SK-N-SH (cell line): Measurements from ENCODE around the gene PXDN. TPM values are rescaled to one million over a fixed set of nuclear protein-coding genes. Genes with fewer than 3 reads are reported as not detected.

Source experiments
- CTCF ChIA-PET: fragments of 300-600, 350-600 bp; formaldehyde crosslinking; extraction: SDS; loops from one replicate; lab custom pipeline; 2021; lab: Yijun Ruan, JAX
- POLR2A ChIA-PET: fragments of 350-600 bp; sonication (Branson Sonifier 250); formaldehyde crosslinking; extraction: SDS; loops from one replicate; lab custom pipeline; 2020; ENCODE audit warnings: antibody characterized with exemption, inconsistent platforms; lab: Yijun Ruan, JAX
- DNase-seq: peaks from one replicate; pipeline ENCODE4 v3.0.0; 2012
- H2AFZ ChIP-seq: fragments of 200-600 bp; sonication (generic); 2 replicates; pipeline ENCODE4 v1.8.1; 2016; ENCODE audit warnings: antibody characterized with exemption, mild to moderate bottlenecking, low read depth
- H3F3A ChIP-seq: fragments of 200-600 bp; sonication (generic); replicated peaks from 2 replicates; pipeline ENCODE3; 2016; ENCODE audit warnings: antibody characterized with exemption, mild to moderate bottlenecking; ENCODE audit not compliant: insufficient read depth
- H3K27ac ChIP-seq, 2 experiments: fragments of 200-500 bp in 1 of 2; fragments of 200-600 bp in 1 of 2; sonication (Bioruptor generic) in 1 of 2; sonication (generic), shearing (Covaris generic) in 1 of 2; 2 replicates each; pipeline versions ENCODE4 v1.5.1 to v1.6.1; 2014 to 2016; ENCODE audit warnings: low read depth in 2 of 2, inconsistent platforms in 1 of 2, low read length in 1 of 2, mild to moderate bottlenecking in 1 of 2, mixed read lengths in 1 of 2
- H3K27me3 ChIP-seq: fragments of 200-600 bp; sonication (generic), shearing (Covaris generic); 2 replicates; pipeline ENCODE4 v1.6.1; 2016; ENCODE audit warnings: mixed run types; ENCODE audit not compliant: insufficient read depth
- H3K36me3 ChIP-seq, 2 experiments: fragments of 200-500 bp in 1 of 2; fragments of 200-600 bp in 1 of 2; sonication (Bioruptor generic) in 1 of 2; sonication (generic) in 1 of 2; replicated peaks in 1 of 2; 2 replicates each; pipeline versions ENCODE3 to v1.5.1; 2014 to 2016; ENCODE audit warnings: low read length in 1 of 2, mild to moderate bottlenecking in 1 of 2; ENCODE audit not compliant: insufficient read depth in 2 of 2, control insufficient read depth in 1 of 2
- H3K4me1 ChIP-seq, 2 experiments: fragments of 200-500 bp in 1 of 2; fragments of 200-600 bp in 1 of 2; sonication (Bioruptor generic) in 1 of 2; sonication (generic), shearing (Covaris generic) in 1 of 2; 2 replicates each; pipeline versions ENCODE4 v1.5.1 to v1.6.1; 2014 to 2016; ENCODE audit warnings: low read depth in 1 of 2, low read length in 1 of 2, mixed run types in 1 of 2; ENCODE audit not compliant: insufficient read depth in 2 of 2, control insufficient read depth in 1 of 2
- H3K4me2 ChIP-seq: fragments of 200-600 bp; sonication (generic), shearing (Covaris generic); 2 replicates; pipeline ENCODE4 v1.6.1; 2017; ENCODE audit warnings: mixed run types
- H3K4me3 ChIP-seq, 2 experiments: fragments of 200-500 bp in 1 of 2; fragments of 200-600 bp in 1 of 2; sonication (Bioruptor generic) in 1 of 2; sonication (generic), shearing (Covaris generic) in 1 of 2; 2 replicates each; pipeline versions ENCODE4 v1.5.1 to v1.8.1; 2014 to 2016; ENCODE audit warnings: low read depth in 2 of 2, inconsistent platforms in 1 of 2, low read length in 1 of 2, mild to moderate bottlenecking in 1 of 2, mixed read lengths in 1 of 2, moderate library complexity in 1 of 2
- H3K79me2 ChIP-seq: fragments of 200-600 bp; sonication (generic); 2 replicates; pipeline ENCODE4 v1.8.1; 2017; ENCODE audit warnings: mild to moderate bottlenecking; ENCODE audit not compliant: insufficient read depth
- H3K9ac ChIP-seq: fragments of 200-600 bp; sonication (generic); 2 replicates; pipeline ENCODE4 v1.6.1; 2017; ENCODE audit warnings: mixed run types
- H3K9me2 ChIP-seq: fragments of 200-600 bp; sonication (generic); 2 replicates; pipeline ENCODE4 v1.6.1; 2017; ENCODE audit warnings: mixed run types
- H3K9me3 ChIP-seq: fragments of 200-600 bp; sonication (generic); 2 replicates; pipeline ENCODE4 v1.6.1; 2017; ENCODE audit warnings: mixed run types, mild to moderate bottlenecking, moderate library complexity
- H4K20me1 ChIP-seq: fragments of 200-600 bp; sonication (generic); 2 replicates; pipeline ENCODE4 v1.6.1; 2017; ENCODE audit warnings: mild to moderate bottlenecking, mixed run types; ENCODE audit not compliant: insufficient read depth
- CTCF ChIP-seq: fragments of 200-600 bp; sonication (generic); IDR thresholded peaks from 2 replicates; pipeline ENCODE4 v1.6.1; 2017; ENCODE audit warnings: antibody characterized with exemption, mild to moderate bottlenecking, moderate library complexity
- ELF1 ChIP-seq: IDR thresholded peaks from 2 replicates; pipeline ENCODE4 v1.4.0; 2012
- FOXM1 ChIP-seq: IDR thresholded peaks from 2 replicates; pipeline ENCODE4 v1.4.0; 2012; ENCODE audit warnings: low read depth, mild to moderate bottlenecking
- GATA2 ChIP-seq: sonication (generic); formaldehyde crosslinking; IDR thresholded peaks from 2 replicates; pipeline ENCODE4 v1.5.0; 2020; ENCODE audit warnings: mild to moderate bottlenecking, missing genetic modification reagents
- IRF3 ChIP-seq: fragments of 150-350 bp; IDR thresholded peaks from 2 replicates; pipeline ENCODE4 v1.6.1; 2016; ENCODE audit warnings: mild to moderate bottlenecking, low read depth, low read length
- MAX ChIP-seq: IDR thresholded peaks from 2 replicates; pipeline ENCODE4 v1.4.0; 2012; ENCODE audit warnings: low read depth
- MEF2A ChIP-seq: IDR thresholded peaks from 2 replicates; pipeline ENCODE4 v1.4.0; 2012; ENCODE audit warnings: low read depth, borderline replicate concordance
- NRF1 ChIP-seq: IDR thresholded peaks from 2 replicates; pipeline ENCODE4 v1.6.1; 2012; ENCODE audit warnings: low read depth, mild to moderate bottlenecking, low read length
- POLR2AphosphoS5 ChIP-seq: IDR thresholded peaks from 2 replicates; pipeline ENCODE4 v1.6.1; 2012; ENCODE audit warnings: low read depth, low read length
- REST ChIP-seq: IDR thresholded peaks from 2 replicates; pipeline ENCODE4 v1.6.1; 2012; ENCODE audit warnings: mild to moderate bottlenecking, low read depth, low read length, moderate library complexity
- TAF1 ChIP-seq: IDR thresholded peaks from 2 replicates; pipeline ENCODE4 v1.6.1; 2012; ENCODE audit warnings: low read depth, mild to moderate bottlenecking, low read length, moderate library complexity, borderline replicate concordance
- TCF12 ChIP-seq: IDR thresholded peaks from 2 replicates; pipeline ENCODE4 v1.4.0; 2012
- TEAD4 ChIP-seq: IDR thresholded peaks from 2 replicates; pipeline ENCODE4 v1.4.0; 2012; ENCODE audit warnings: mild to moderate bottlenecking, borderline replicate concordance; ENCODE audit not compliant: insufficient read depth
- USF1 ChIP-seq: IDR thresholded peaks from 2 replicates; pipeline ENCODE4 v1.4.0; 2012; ENCODE audit warnings: low read depth, borderline replicate concordance
- YY1 ChIP-seq: IDR thresholded peaks from 2 replicates; pipeline ENCODE4 v1.4.0; 2012; ENCODE audit warnings: low read depth, mild to moderate bottlenecking
- ZBTB33 ChIP-seq: IDR thresholded peaks from 2 replicates; pipeline ENCODE4 v1.4.0; 2012; ENCODE audit warnings: low read depth, borderline replicate concordance
- WGBS: methylation state at CpG from one replicate; pipeline ENCODE4 v1.1.6; 2017; ENCODE audit warnings: low lambda C conversion rate; 5-methylcytosine and 5-hydroxymethylcytosine counted together
- polyA plus RNA-seq, 3 experiments: library from polyadenylated mRNA; depleted of rRNA; stranded (reverse); fragments of >200 nt; gene quantifications; 2 replicates each; pipeline ENCODE4 v1.2.3, GENCODE V29; 2012

Gene PXDN
- polyA plus RNA-seq, 1 of the 3 experiments (the other 2 are of a cell fraction), result 146 TPM

GRCh38 chr2:1582891-1583341 is 161.4 kb downstream of the PXDN start:
- DNase-seq, result no peak
- H3F3A ChIP-seq, result no peaks in the 10 kb centered on the region
- H3K9me2 ChIP-seq, result no peaks in the 10 kb centered on the region
- H3K4me3 ChIP-seq, result no peak overlapping the region
- WGBS, result 83% methylated on average over 22 of the region's 22 CpGs
- no peaks in the 10 kb centered on the region; a peak in 1 of 4 replicates for H3K4me1 ChIP-seq
- no peak overlapping the region for H2AFZ ChIP-seq
- no peak overlapping the region for H3K4me2 ChIP-seq
- H3K27ac ChIP-seq, result no peak overlapping the region
- H3K79me2 ChIP-seq, result no peaks in the 10 kb centered on the region
- no peaks in the 10 kb centered on the region for H3K9me3 ChIP-seq
- TF ChIP-seq FOXM1, result no peak
- no peak for TF ChIP-seq ZBTB33
- no peak for TF ChIP-seq USF1
- no peak overlapping the region for H3K9ac ChIP-seq
- no peaks in the 10 kb centered on the region for H4K20me1 ChIP-seq
- H3K36me3 ChIP-seq, result no peaks in the 10 kb centered on the region
- ChIA-PET CTCF (interaction anchor here (1.1 to 2.3 kb wide), 7 partner anchors 8 to 195 kb away, joined by 3 to 10 read pairs (median 5); no protein-coding TSS in a partner anchor), POLR2A (no interaction called here)
- H3K27me3 ChIP-seq, result no peaks in the 10 kb centered on the region

- no peaks in the 10 kb centered on the region for H3F3A ChIP-seq
- H3K36me3 ChIP-seq, result no peaks in the 10 kb centered on the region
- CTCF ChIA-PET, result interaction anchor here (0.5 to 2.3 kb wide), 8 partner anchors 9 to 195 kb away, joined by 3 to 10 read pairs (median 4); no protein-coding TSS in a partner anchor
- H3K27me3 ChIP-seq, result no peaks in the 10 kb centered on the region
- DNase-seq, result no peak
- POLR2A ChIA-PET, result no interaction called here
- H2AFZ ChIP-seq, result no peak overlapping the region
- no peaks in the 10 kb centered on the region for H3K9me3 ChIP-seq
- H3K27ac ChIP-seq, result no peak overlapping the region
- H3K4me3 ChIP-seq, result no peak overlapping the region
- H4K20me1 ChIP-seq, result no peaks in the 10 kb centered on the region
- no peaks in the 10 kb centered on the region for H3K79me2 ChIP-seq
- no peak overlapping the region for H3K4me2 ChIP-seq
- WGBS, result 73% methylated on average over 9 of the region's 10 CpGs
- H3K4me1 ChIP-seq, result no peaks in the 10 kb centered on the region; a peak in 1 of 4 replicates
- no peak overlapping the region for H3K9ac ChIP-seq
- H3K9me2 ChIP-seq, result no peaks in the 10 kb centered on the region
- TF ChIP-seq IRF3 (no peak), TEAD4 (no peak), USF1 (no peak), MEF2A (no peak), TAF1 (no peak), NRF1 (no peak), GATA2 (CRISPR knock-in tag) (no peak), MAX (no peak), REST (no peak), TCF12 (no peak), YY1 (no peak), ELF1 (no peak), CTCF (no peak), POLR2AphosphoS5 (no peak)
Observed at GRCh38 chr2:1581965-1582625, 162.2 kb downstream of the PXDN start.
